Mucosa of gallbladder (tissue), 1 donor: Measurements from ENCODE around the gene NRK. TPM values are rescaled to one million over a fixed set of nuclear protein-coding genes. Genes with fewer than 3 reads are reported as not detected.
"Not testable (repeated sequence)": the region's sequence is repeated elsewhere in the genome, so short reads cannot be mapped to it uniquely, and the experiment has no call there.

Source experiments
- DNase-seq: peaks from one replicate; pipeline ENCODE4 v3.0.0-alpha.2; 2020; ENCODE audit warnings: low spot score
- total RNA-seq: library from RNA; stranded (reverse); gene quantifications from one replicate; pipeline ENCODE4 v1.2.1, GENCODE V29; 2021
- donor health status: DM: no; HTN: no; CAD: no.

NRK gene
- 4.3 TPM for total RNA-seq

GRCh38 chrX:105822138-105823091, at the start of gene NRK:
Gene NRK, plus strand, starts transcription at chrX:105822539. Its CDS starts 307 bp downstream, at chrX:105822846.
- DNase-seq: no peak

- no peak for DNase-seq
Measured at GRCh38 chrX:105773801-105774200, 48.5 kb upstream of the NRK start.

GRCh38 chrX:105775679-105776078, 46.7 kb upstream of the NRK start:
- DNase-seq: no peak

GRCh38 chrX:105781804-105782203, 40.5 kb upstream of the NRK start:
- no peak for DNase-seq

GRCh38 chrX:105796877-105797276, 25.5 kb upstream of the NRK start:
- not testable (repeated sequence) for DNase-seq

- DNase-seq: no peak
Measured at GRCh38 chrX:105803891-105804290, 18.4 kb upstream of the NRK start.

GRCh38 chrX:105805655-105806054, 16.7 kb upstream of the NRK start:
- DNase-seq: not testable (repeated sequence)

GRCh38 chrX:105816517-105816916, 5.8 kb upstream of the NRK start:
- no peak for DNase-seq

- no peak for DNase-seq
Measured at GRCh38 chrX:105820247-105820646, 2.1 kb upstream of the NRK start.

- DNase-seq: no peak
Measured at GRCh38 chrX:105821471-105822121, 743 bp upstream of the NRK start.

- no peak for DNase-seq
Measured at GRCh38 chrX:105823092-105823455, 735 bp downstream of the NRK start.

GRCh38 chrX:105829011-105829410, 6.7 kb downstream of the NRK start:
- no peak for DNase-seq

GRCh38 chrX:105837232-105837631, 14.9 kb downstream of the NRK start:
- peak; percentile 34 for DNase-seq

GRCh38 chrX:105845631-105846030, 23.3 kb downstream of the NRK start:
- DNase-seq: no peak

- DNase-seq: not testable (repeated sequence)
Measured at GRCh38 chrX:105850100-105850499, 27.8 kb downstream of the NRK start.

- no peak for DNase-seq
Measured at GRCh38 chrX:105865709-105866108, 43.4 kb downstream of the NRK start.

- DNase-seq: no peak
Measured at GRCh38 chrX:105869701-105870100, 47.4 kb downstream of the NRK start.

GRCh38 chrX:105870445-105870844, 48.1 kb downstream of the NRK start:
- no peak for DNase-seq

GRCh38 chrX:105872941-105873340, 50.6 kb downstream of the NRK start:
- DNase-seq: no peak

- no peak for DNase-seq
Measured at GRCh38 chrX:105874790-105875189, 52.5 kb downstream of the NRK start.

- DNase-seq: no peak
Measured at GRCh38 chrX:105876658-105877057, 54.3 kb downstream of the NRK start.

- DNase-seq: no peak
Measured at GRCh38 chrX:105880491-105880890, 58.2 kb downstream of the NRK start.
